Endothelial cell of hepatic sinusoid (primary cell): ENCODE results near the gene SMC6.

Experiments used
- in situ Hi-C: cut with HindIII; loops from 2 replicates; pipeline ENCODE4 v1.10.0; 2017; ENCODE audit warnings: low sequenced_read_pairs

Gene SMC6

DNA sequence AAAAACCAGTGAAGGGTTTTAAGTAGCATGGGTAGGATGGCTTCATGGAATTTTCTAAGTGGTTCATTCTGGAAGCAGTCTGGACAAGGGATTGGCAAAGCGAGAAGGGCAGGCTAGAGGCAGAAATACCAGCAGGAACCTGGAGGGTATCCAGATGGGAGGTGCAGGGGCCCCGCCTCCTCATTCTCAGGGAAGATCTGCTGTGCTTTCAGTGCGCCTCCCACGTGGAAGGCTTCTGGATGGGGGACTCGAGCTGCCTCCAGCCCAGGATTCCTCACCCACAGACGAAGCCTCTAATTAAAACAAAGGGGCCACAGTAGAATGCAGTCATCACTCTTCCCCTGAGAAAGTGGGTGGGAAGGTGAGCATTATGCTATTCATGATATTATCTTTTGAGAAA lies 133.3 kb downstream of the SMC6 start:
- in situ Hi-C loops: no loop called here

DNA sequence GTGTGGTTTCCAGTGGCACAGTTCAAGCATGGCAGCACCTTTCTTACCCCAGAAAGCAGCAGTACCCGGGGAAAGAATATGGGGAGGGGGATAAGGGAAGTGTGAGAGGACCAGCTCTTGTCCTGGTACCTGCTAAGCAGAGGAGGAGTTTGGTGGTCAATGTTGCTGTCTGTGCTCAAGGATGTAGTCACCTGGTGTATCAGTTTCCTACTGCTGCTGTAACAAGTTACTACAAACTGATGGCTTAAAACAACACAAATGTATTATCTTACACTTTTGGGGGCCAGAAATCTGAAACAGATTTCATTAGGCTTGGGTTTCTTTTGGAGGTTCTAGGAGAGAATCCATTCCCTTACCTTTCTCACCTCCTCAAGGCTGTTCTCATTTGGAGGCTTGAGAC lies 135.7 kb downstream of the SMC6 start:
- in situ Hi-C loops: no loop called here

DNA sequence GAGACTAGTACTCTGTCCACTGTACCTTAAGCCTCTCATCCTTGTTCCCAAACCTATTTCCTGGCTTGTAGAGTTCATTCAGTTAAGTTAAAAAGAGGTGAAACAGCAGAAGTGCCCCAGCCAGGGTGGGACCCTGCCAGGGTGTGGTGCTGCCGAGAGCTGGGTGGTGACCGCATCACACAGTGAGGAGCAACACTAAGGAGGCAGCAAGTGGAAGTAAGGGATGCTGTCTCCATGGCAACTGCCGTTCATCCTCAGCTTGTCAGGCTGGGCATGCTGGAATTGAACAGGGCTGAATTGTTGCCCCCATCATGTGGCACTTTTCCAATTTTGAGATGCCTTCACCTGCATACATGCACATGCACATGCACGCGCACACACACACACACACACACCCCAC lies 136.1 kb downstream of the SMC6 start:
- in situ Hi-C loops: no loop called here

DNA sequence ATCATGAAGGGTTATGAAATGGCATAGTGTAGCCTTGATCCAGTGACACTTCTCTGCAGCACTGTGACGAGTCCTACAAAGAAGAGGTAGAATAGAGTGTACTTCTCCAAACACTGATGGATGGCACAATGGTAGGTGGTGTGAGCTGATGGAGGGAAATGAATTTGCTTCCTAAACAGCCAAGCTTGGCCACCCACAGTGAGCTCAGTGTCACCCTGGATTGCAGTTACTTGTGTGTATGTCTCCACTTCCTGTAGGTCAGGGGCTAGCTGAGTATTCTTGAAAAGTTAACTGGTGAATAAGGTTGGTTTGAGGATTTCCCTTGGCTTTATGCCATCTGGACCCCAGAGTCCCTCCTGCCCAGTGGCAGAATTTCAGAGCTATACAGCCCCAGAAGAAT lies 137.2 kb downstream of the SMC6 start:
- in situ Hi-C loops: no loop called here

DNA sequence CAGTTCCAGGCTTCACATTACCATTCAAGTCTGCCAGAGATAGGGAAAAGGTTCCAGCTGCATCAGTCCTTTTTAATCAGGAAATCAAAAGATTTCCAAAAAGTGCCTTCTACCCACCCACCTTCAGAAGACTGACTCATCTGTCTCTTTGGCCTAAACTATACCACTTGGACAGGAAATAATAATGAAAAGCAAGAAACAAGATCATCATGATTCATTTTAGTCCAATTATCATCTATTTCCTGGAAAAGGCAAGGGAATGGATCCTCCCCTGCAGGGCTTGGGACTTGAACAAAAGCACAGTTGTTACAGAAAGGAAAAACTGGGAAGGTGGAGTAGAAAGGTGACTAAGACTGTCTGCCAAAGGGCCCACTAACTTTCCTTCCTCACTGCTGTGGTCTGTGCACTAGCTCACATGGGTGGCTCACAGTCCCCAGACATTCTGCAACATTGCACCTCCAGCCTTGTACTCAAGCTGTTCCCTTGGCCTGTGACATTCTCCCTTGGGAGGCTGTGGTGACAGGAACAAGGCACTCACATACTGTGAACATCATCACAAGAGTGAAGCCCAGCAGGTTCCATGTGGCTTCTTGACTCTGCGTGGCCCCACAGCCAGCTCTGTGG lies 137.8 kb downstream of the SMC6 start:
- in situ Hi-C loops: no loop called here

DNA sequence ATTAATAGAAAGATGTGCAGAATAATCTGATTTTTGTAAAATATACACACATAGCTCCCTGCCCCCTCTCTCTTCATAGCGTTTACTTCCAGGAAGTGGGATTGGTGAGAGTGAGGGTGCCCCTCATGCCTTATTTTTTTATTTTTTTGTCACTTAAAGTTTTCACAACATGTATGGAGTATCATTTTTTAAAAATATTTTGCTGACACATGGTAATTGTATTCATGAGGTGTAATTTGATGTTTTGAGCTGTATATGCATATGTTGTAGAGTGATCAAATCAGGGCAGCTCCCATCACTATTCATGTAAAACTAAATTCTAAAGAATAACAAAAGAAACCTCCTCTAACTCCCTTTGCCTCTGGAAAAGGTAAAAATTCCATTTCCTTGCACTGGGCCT lies 138.5 kb downstream of the SMC6 start:
- in situ Hi-C loops: no loop called here

DNA sequence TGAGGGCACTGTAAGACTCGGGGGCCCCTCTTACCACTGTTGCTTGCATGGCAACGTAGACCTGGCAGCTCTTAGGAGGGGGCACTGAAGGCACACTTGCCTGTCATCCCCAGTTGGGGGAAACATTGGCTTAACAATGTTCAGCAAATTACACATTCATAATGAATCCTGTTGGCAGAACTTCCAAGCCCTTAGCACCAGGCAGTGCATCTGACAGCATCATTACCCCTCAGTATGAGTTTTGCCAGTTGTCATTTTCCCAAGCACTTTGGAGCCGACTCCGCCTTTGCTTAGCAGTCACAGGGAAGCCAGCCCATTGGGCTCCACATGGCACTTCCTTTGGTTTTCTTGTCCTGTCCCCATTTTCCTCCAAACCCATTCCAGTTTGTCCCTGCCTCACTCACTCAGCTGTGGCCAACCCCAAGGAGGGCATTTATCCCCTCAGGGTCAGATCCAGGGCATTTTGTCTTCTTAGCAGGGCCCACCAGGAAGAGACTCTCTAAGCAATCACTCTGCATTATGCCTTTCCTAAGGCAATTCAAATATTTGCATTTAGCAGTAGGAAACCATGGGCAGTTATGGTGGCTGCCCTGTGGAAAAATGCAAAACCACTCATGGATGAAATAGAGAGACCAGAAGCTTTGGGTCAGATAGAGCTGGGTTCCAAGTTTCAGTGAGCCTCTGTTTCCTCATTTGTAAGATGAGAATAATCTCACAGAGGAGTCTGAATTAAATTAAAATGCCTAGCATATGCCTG lies 139.3 kb downstream of the SMC6 start:
- in situ Hi-C loops: no loop called here
